Measurements from ENCODE around the gene MAP3K13.

MAP3K13 gene

GRCh38 chr3:185328324-185329004 lies 34.5 kb upstream of the MAP3K13 start:
- Histone ChIP-seq H3K9me3 (ENCODE audit: control insufficient read depth in 1 of 2, low read length in 2 of 2) (no peaks in the 10 kb centered on the region), H3K27me3 (ENCODE audit: low read depth, low read length) (no peaks in the 10 kb centered on the region), H3K36me3 (ENCODE audit: control insufficient read depth in 1 of 2, insufficient read depth in 2 of 2, low read length in 2 of 2) (no peaks in the 10 kb centered on the region), H3K27ac (ENCODE audit: low read length) (peak overlapping the region; percentile 76), H3K4me3 (ENCODE audit: low read depth in 1 of 2, low read length in 2 of 2) (peak overlapping the region in 1 of 2 donors; percentile 61), H3K4me1 (ENCODE audit: control insufficient read depth in 1 of 2, insufficient read depth in 2 of 2, low read length in 2 of 2) (no peaks in the 10 kb centered on the region)

GRCh38 chr3:185330238-185330637 lies 32.7 kb upstream of the MAP3K13 start:
- no peaks in the 10 kb centered on the region for H3K4me1 ChIP-seq (ENCODE audit: control insufficient read depth in 1 of 2, insufficient read depth in 2 of 2, low read length in 2 of 2)
- H3K4me3 ChIP-seq (ENCODE audit: low read depth in 1 of 2, low read length in 2 of 2): peak overlapping the region in 1 of 2 donors; percentile 12
- no peaks in the 10 kb centered on the region for H3K9me3 ChIP-seq (ENCODE audit: control insufficient read depth in 1 of 2, low read length in 2 of 2)
- H3K36me3 ChIP-seq (ENCODE audit: control insufficient read depth in 1 of 2, insufficient read depth in 2 of 2, low read length in 2 of 2): no peaks in the 10 kb centered on the region
- H3K27ac ChIP-seq (ENCODE audit: low read length): peak overlapping the region; percentile 60
- H3K27me3 ChIP-seq (ENCODE audit: low read depth, low read length): no peaks in the 10 kb centered on the region

GRCh38 chr3:185330644-185331043 lies 32.3 kb upstream of the MAP3K13 start:
- peak overlapping the region; percentile 60 for H3K27ac ChIP-seq (ENCODE audit: low read length)
- no peaks in the 10 kb centered on the region for H3K36me3 ChIP-seq (ENCODE audit: control insufficient read depth in 1 of 2, insufficient read depth in 2 of 2, low read length in 2 of 2)
- peak overlapping the region in 1 of 2 donors; percentile 12 for H3K4me3 ChIP-seq (ENCODE audit: low read depth in 1 of 2, low read length in 2 of 2)
- H3K27me3 ChIP-seq (ENCODE audit: low read depth, low read length): no peaks in the 10 kb centered on the region
- H3K4me1 ChIP-seq (ENCODE audit: control insufficient read depth in 1 of 2, insufficient read depth in 2 of 2, low read length in 2 of 2): no peaks in the 10 kb centered on the region
- H3K9me3 ChIP-seq (ENCODE audit: control insufficient read depth in 1 of 2, low read length in 2 of 2): no peaks in the 10 kb centered on the region

GRCh38 chr3:185332026-185332735 lies 30.8 kb upstream of the MAP3K13 start:
- no peaks in the 10 kb centered on the region for H3K4me1 ChIP-seq (ENCODE audit: control insufficient read depth in 1 of 2, insufficient read depth in 2 of 2, low read length in 2 of 2)
- H3K27me3 ChIP-seq (ENCODE audit: low read depth, low read length): no peaks in the 10 kb centered on the region
- no peaks in the 10 kb centered on the region for H3K9me3 ChIP-seq (ENCODE audit: control insufficient read depth in 1 of 2, low read length in 2 of 2)
- H3K4me3 ChIP-seq (ENCODE audit: low read depth in 1 of 2, low read length in 2 of 2): peak overlapping the region in 1 of 2 donors; percentile 35
- H3K27ac ChIP-seq (ENCODE audit: low read length): peak overlapping the region; percentile 70
- no peaks in the 10 kb centered on the region for H3K36me3 ChIP-seq (ENCODE audit: control insufficient read depth in 1 of 2, insufficient read depth in 2 of 2, low read length in 2 of 2)

DNA sequence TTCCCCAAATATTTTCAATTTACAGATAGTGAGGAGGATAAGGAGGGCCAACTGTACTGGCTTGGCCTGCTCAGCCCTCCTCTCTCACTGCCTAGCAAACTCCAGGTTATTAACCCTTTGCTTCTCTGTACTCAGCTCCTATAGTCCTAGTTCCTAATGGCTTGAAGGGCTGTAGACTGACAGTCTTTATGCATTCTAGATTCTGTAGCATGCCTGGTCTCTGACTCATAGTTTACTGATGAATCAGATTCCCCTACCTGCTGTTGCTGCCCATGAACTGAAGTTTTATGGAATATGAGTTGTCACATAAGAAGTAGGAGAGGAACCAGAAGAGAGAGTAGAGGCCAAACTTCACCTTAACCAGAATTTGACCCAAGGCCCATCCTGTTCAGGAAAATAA lies 27.1 kb upstream of the MAP3K13 start:
- Histone ChIP-seq H3K4me3 (ENCODE audit: low read depth in 1 of 2, low read length in 2 of 2) (no peak overlapping the region), H3K9me3 (ENCODE audit: control insufficient read depth in 1 of 2, low read length in 2 of 2) (no peaks in the 10 kb centered on the region), H3K36me3 (ENCODE audit: control insufficient read depth in 1 of 2, insufficient read depth in 2 of 2, low read length in 2 of 2) (no peaks in the 10 kb centered on the region), H3K4me1 (ENCODE audit: control insufficient read depth in 1 of 2, insufficient read depth in 2 of 2, low read length in 2 of 2) (no peaks in the 10 kb centered on the region), H3K27ac (ENCODE audit: low read length) (no peak overlapping the region), H3K27me3 (ENCODE audit: low read depth, low read length) (no peaks in the 10 kb centered on the region)

DNA sequence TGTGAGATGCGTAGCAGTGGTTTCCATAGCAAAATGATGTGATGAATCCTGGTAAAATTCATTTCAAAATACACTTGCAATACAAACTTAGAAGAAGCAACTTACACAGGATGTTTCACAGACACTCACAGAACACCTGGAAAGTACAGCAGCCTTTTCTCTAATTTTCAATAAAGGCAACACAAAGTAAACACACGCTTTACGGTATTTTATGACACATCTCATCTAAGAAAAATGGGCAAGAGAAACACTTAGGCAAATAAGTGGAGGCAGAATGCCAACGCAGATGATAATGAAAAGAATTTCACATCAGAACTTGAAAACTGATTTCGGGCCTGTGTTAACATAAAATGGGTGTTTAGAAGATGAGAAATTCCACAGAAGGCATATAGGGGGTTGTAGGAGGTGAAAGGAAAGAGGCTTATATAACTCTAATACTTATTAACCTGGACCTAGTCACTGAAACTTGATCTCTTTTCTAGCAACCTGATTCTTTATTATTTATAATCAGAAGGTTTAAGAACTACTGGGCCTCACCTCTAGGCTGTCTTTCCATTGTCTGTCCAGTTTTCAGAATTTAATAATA lies 25.6 kb upstream of the MAP3K13 start:
- Histone ChIP-seq H3K36me3 (ENCODE audit: control insufficient read depth in 1 of 2, insufficient read depth in 2 of 2, low read length in 2 of 2) (no peaks in the 10 kb centered on the region), H3K9me3 (ENCODE audit: control insufficient read depth in 1 of 2, low read length in 2 of 2) (no peaks in the 10 kb centered on the region), H3K4me3 (ENCODE audit: low read depth in 1 of 2, low read length in 2 of 2) (no peak overlapping the region), H3K4me1 (ENCODE audit: control insufficient read depth in 1 of 2, insufficient read depth in 2 of 2, low read length in 2 of 2) (no peaks in the 10 kb centered on the region), H3K27ac (ENCODE audit: low read length) (no peak overlapping the region), H3K27me3 (ENCODE audit: low read depth, low read length) (no peaks in the 10 kb centered on the region)

DNA sequence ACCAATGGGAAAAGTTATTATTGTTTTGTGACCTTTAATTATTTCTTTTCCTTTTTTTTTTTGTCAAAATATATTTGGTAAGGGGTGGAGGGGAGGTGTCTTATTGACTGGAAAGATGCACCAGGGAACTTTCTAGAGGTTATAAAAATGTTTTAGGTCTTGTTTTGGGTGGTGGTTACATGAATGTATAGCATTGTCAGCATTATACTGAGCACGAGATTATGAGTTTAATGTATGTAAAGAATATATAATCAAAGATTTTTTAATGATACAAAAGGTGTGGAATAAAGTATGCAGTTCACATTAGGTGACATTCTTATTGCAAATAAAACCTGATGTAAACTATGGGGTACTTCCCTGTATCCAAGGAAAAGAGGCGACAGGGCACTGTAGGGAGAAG lies 23.0 kb upstream of the MAP3K13 start:
- Histone ChIP-seq H3K27me3 (ENCODE audit: low read depth, low read length) (no peaks in the 10 kb centered on the region), H3K27ac (ENCODE audit: low read length) (no peak overlapping the region), H3K4me3 (ENCODE audit: low read depth in 1 of 2, low read length in 2 of 2) (no peak overlapping the region), H3K4me1 (ENCODE audit: control insufficient read depth in 1 of 2, insufficient read depth in 2 of 2, low read length in 2 of 2) (no peaks in the 10 kb centered on the region), H3K9me3 (ENCODE audit: control insufficient read depth in 1 of 2, low read length in 2 of 2) (no peaks in the 10 kb centered on the region), H3K36me3 (ENCODE audit: control insufficient read depth in 1 of 2, insufficient read depth in 2 of 2, low read length in 2 of 2) (no peaks in the 10 kb centered on the region)

GRCh38 chr3:185340751-185341150 lies 22.2 kb upstream of the MAP3K13 start:
- no peaks in the 10 kb centered on the region for H3K36me3 ChIP-seq (ENCODE audit: control insufficient read depth in 1 of 2, insufficient read depth in 2 of 2, low read length in 2 of 2)
- H3K4me1 ChIP-seq (ENCODE audit: control insufficient read depth in 1 of 2, insufficient read depth in 2 of 2, low read length in 2 of 2): no peaks in the 10 kb centered on the region
- no peak overlapping the region for H3K4me3 ChIP-seq (ENCODE audit: low read depth in 1 of 2, low read length in 2 of 2)
- H3K27me3 ChIP-seq (ENCODE audit: low read depth, low read length): no peaks in the 10 kb centered on the region
- no peaks in the 10 kb centered on the region for H3K9me3 ChIP-seq (ENCODE audit: control insufficient read depth in 1 of 2, low read length in 2 of 2)
- H3K27ac ChIP-seq (ENCODE audit: low read length): no peak overlapping the region

DNA sequence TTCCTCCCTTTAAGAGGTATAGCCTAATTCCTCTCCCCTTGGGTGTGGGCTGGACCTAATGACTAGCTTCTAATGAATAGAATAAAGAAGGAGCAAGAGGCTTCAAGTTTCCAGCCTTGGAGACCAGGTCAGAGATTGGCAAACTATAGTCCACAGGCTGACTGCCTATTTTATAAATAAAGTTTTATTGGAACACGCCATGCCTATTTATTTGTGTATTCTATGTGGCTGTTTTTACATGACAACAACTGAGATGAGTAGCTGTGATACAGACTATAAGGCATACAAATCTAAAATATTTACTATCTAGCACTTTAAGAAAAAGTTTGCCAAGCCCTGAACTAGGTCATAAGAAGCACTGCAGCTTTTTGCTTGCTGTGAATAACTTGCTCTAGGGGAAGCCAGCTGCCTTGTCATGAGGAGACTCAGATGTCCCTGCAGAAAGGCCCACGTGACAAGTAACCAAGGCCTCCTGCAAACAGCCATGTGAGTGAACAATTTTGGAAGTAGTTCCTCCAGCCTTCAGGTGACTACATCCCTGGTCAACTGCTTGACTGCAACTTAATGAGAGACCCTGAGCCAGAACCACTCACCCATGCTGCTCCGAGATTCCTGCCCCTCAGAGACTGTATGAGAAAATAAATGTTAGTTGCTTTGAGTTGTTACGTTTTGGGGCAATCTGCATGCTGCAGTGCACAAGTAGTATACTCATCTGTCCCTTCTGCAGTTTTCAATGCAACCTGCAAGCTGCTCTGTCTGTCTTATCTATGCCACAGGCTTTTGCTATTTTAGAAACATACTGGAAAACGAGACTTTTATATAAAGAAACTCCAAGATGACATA lies 21.1 kb upstream of the MAP3K13 start:
- no peaks in the 10 kb centered on the region for H3K27me3 ChIP-seq (ENCODE audit: low read depth, low read length)
- no peaks in the 10 kb centered on the region for H3K36me3 ChIP-seq (ENCODE audit: control insufficient read depth in 1 of 2, insufficient read depth in 2 of 2, low read length in 2 of 2)
- no peaks in the 10 kb centered on the region for H3K9me3 ChIP-seq (ENCODE audit: control insufficient read depth in 1 of 2, low read length in 2 of 2)
- H3K27ac ChIP-seq (ENCODE audit: low read length): peak overlapping the region; percentile 12
- no peak overlapping the region for H3K4me3 ChIP-seq (ENCODE audit: low read depth in 1 of 2, low read length in 2 of 2)
- no peaks in the 10 kb centered on the region for H3K4me1 ChIP-seq (ENCODE audit: control insufficient read depth in 1 of 2, insufficient read depth in 2 of 2, low read length in 2 of 2)

DNA sequence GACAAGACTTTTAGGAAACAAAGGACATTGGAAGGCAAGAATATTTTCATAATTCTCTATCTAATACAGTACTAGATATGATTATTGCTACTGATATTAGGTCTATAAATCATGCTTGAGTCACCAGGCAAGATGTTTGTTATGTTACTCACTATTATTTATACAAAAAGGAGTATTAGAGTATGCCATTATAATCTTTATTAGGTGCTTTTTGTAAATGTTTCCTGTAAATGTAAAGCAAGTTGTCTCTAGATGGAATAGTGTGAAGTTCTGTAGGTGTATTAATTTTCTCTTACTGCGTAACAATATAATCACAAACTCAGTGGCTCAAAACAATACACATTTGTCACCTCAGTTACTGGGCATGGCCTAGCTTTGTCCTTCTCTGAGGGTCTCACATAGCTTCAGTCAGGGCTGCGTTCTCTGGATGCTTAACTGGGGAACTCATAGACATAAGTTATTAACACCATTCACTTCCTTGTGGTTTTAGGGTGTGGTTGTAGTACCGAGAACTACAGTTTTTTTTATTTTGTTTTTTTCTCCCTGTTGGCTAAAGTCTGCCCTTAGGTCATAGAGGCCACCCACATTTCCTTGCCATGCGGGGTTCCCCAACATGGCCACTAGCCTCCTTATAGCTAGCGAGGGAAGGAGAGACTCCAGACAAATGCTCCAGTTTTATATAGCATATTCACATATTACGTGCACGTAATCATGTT lies 20.3 kb upstream of the MAP3K13 start:
- peak overlapping the region; percentile 12 for H3K27ac ChIP-seq (ENCODE audit: low read length)

More for the DNA sequence above, 20.3 kb upstream of the MAP3K13 start:
- Histone ChIP-seq H3K27me3 (ENCODE audit: low read depth, low read length) (no peaks in the 10 kb centered on the region), H3K9me3 (ENCODE audit: control insufficient read depth in 1 of 2, low read length in 2 of 2) (no peaks in the 10 kb centered on the region), H3K4me1 (ENCODE audit: control insufficient read depth in 1 of 2, insufficient read depth in 2 of 2, low read length in 2 of 2) (no peaks in the 10 kb centered on the region), H3K4me3 (ENCODE audit: low read depth in 1 of 2, low read length in 2 of 2) (no peak overlapping the region), H3K36me3 (ENCODE audit: control insufficient read depth in 1 of 2, insufficient read depth in 2 of 2, low read length in 2 of 2) (no peaks in the 10 kb centered on the region)
